ENCODE data around the gene NHSL1. TPM values are rescaled to one million over a fixed set of nuclear protein-coding genes. Genes with fewer than 3 reads are reported as not detected.
A peak's percentile ranks its signal among the peaks of the same experiment; 100 is the strongest.

NHSL1 gene
- total RNA-seq, 1 donor from 2014 or later: 30.2 TPM

GRCh38 chr6:138497286-138497685, 2.0 kb downstream of the NHSL1 start:
- no peak for DNase-seq (ENCODE audit: low read depth in 2 of 2)

GRCh38 chr6:138494312-138494711, 5.0 kb downstream of the NHSL1 start:
- DNase-seq (ENCODE audit: low read depth in 2 of 2): no peak

- peak; percentile 32 to 38 for DNase-seq (ENCODE audit: low read depth in 2 of 2)
Measured at GRCh38 chr6:138493413-138493812, 5.9 kb downstream of the NHSL1 start.

- DNase-seq (ENCODE audit: low read depth in 2 of 2): no peak
Measured at GRCh38 chr6:138492871-138493270, 6.4 kb downstream of the NHSL1 start.

- DNase-seq (ENCODE audit: low read depth in 2 of 2): no peak
Measured at GRCh38 chr6:138492113-138492512, 7.2 kb downstream of the NHSL1 start.

DNA sequence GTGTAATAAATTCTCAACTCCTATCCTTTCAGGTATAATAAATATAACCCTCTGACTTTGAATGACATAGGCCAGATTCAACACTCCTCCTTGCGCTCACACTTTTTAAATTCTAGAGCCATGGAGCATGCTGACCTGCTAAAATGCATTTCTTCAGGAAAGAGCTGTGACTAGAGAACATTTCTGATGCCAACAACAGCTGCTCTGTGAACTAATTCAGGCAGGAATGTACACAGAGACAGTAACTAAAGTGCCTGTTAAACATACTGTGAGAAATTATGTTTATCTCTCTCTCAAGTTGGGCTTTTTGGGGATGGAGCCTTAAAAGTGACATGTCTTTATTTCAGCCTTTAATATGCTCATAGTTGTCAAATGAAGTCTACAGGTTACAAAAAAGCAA, 8.3 kb downstream of the NHSL1 start:
- DNase-seq (ENCODE audit: low read depth in 2 of 2): no peak

GRCh38 chr6:138489846-138490245, 9.4 kb downstream of the NHSL1 start:
- DNase-seq (ENCODE audit: low read depth in 2 of 2): no peak

GRCh38 chr6:138487102-138487604, 12.1 kb downstream of the NHSL1 start:
- no peak for DNase-seq (ENCODE audit: low read depth in 2 of 2)

- DNase-seq (ENCODE audit: low read depth in 2 of 2): peak in 1 of 2 donors; percentile 32
Measured at GRCh38 chr6:138486249-138487101, 12.8 kb downstream of the NHSL1 start.

- no peak for DNase-seq (ENCODE audit: low read depth in 2 of 2)
Measured at GRCh38 chr6:138485586-138486248, 13.6 kb downstream of the NHSL1 start.

GRCh38 chr6:138485005-138485545, 14.2 kb downstream of the NHSL1 start:
- DNase-seq (ENCODE audit: low read depth in 2 of 2): peak in 1 of 2 donors; percentile 49

DNA sequence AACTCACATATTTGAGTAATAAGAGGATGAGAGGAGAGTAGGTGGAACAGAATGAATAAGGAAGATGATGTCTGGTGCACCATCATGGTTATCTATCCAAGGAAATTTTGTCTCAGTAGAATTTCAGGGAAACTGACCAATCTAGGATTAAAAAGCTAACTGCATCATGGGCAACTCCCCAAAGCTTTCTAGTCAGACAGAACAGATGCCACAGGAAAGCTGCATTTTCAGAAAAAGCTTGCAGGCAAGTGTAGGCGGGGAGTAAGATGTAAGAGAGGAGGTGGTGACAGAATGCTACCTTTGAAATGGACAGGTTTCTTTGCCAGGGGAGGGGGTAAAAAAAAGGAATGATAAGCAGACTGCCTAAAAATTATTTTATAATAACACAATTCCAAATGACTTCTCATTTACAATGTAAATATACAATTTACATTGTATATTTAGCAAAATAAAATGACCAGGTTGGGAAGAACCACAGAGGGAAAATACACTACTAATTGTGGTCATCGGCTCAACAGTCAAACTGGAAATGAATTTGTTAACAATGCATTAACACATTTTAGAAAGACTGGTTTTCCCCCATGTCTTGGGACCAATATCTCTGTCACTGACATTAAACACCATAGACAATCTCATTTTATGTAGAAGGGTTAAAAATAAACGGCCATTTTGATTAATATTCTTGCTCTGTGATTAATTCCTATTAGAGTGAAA, 15.1 kb downstream of the NHSL1 start:
- no peak for DNase-seq (ENCODE audit: low read depth in 2 of 2)

GRCh38 chr6:138482816-138483215, 16.5 kb downstream of the NHSL1 start:
- no peak for DNase-seq (ENCODE audit: low read depth in 2 of 2)

- no peak for DNase-seq (ENCODE audit: low read depth in 2 of 2)
Measured at GRCh38 chr6:138480279-138480949, 18.9 kb downstream of the NHSL1 start.

DNA sequence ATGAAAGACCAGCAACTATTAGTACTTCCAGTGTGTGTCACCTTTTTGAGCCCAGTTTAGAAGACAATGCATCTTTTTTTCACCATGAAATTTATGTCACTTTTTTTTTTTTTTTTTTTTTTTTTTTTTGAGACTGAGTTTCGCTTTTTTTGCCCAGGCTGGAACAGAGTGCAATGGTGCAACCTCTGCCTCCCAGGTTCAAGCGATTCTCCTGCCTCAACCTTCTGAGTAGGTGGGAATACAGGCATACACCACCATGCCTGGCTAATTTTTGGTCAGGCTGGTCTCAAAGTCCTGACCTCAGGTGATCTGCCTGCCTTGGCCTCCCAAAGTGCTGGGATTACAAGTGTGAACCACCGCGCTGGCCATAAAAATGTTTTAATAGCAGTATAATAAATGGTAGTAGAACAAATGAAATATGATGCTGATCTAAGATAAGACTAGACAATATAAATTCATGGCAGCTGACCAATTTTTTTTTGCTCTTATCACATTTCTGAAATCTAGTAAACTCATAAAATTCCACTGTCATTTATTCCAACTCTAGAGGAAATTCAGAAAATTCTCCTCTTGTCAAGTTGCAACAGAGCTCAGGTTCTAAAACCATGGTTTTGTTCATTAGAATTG, 21.3 kb downstream of the NHSL1 start:
- DNase-seq (ENCODE audit: low read depth in 2 of 2): peak; percentile 24 to 83

DNA sequence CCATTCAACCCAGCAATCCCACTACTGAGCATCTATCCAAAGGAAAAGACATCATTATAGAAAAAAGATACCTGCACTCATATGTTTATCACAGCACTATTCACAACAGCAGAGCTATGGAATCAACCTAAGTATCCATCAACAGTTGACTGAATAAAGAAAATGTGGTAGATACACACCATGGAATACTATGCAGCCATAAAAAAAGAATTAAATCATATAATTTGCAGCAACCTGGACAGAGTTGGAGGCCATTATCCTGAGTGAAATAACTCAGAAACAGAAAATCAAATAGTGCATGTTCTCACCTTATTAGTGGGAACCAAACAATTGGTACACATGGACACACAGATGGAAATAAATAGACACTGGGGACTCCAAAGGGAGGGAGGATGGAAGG, 23.2 kb downstream of the NHSL1 start:
- DNase-seq (ENCODE audit: low read depth in 2 of 2): no peak

DNA sequence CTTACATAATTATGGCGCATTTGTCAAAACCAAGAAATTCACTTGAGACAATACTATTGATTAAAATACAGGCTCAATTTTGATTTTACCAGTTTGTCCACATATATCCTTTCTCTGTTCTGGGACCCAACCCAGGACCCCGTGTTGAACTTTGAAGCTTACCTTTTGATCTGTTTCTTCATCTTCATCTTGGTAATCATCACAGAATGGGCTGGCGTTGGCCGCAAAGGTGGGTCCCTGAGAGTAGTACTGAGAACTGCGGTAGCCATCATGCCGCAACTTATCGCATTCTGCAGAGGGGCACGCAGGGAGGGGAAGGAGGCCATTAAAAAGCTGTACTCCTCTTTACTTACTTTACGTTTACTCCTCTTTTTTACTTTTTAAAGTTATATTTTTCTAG, 26.1 kb downstream of the NHSL1 start:
- no peak for DNase-seq (ENCODE audit: low read depth in 2 of 2)

GRCh38 chr6:138468320-138469015, 30.8 kb downstream of the NHSL1 start:
- DNase-seq (ENCODE audit: low read depth in 2 of 2): no peak

- DNase-seq (ENCODE audit: low read depth in 2 of 2): no peak
Measured at GRCh38 chr6:138467901-138468300, 31.4 kb downstream of the NHSL1 start.

GRCh38 chr6:138465007-138465645, 34.2 kb downstream of the NHSL1 start:
- DNase-seq (ENCODE audit: low read depth in 2 of 2): peak; percentile 29 to 93

All from lung microvascular endothelial cell (primary cell).